Immature natural killer cell (primary cell): ENCODE data around the gene LATS2. TPM values are rescaled to one million over a fixed set of nuclear protein-coding genes. Genes with fewer than 3 reads are reported as not detected.
A peak's percentile ranks its signal among the peaks of the same experiment; 100 is the strongest.

Experiments used
- DNase-seq, 3 donors: peaks; one replicate each; pipeline ENCODE4 v3.0.0; 2022; ENCODE audit warnings: mixed read lengths in 1 of 3
- H3K27ac Mint-ChIP-seq, 6 donors: one replicate each; pipeline ENCODE4 v1.8.0; 2020; ENCODE audit warnings: mixed read lengths in 6 of 6, mild to moderate bottlenecking in 5 of 6, inconsistent platforms in 4 of 6, moderate library complexity in 3 of 6
- H3K27me3 Mint-ChIP-seq, 3 donors: one replicate each; pipeline ENCODE4 v1.8.0; 2020 to 2021; ENCODE audit warnings: low read depth in 3 of 3, mild to moderate bottlenecking in 3 of 3, mixed read lengths in 3 of 3, moderate library complexity in 3 of 3, inconsistent platforms in 1 of 3
- H3K36me3 Mint-ChIP-seq, 3 donors: one replicate each; pipeline ENCODE4 v1.8.0; 2020; ENCODE audit warnings: mixed read lengths in 3 of 3, inconsistent platforms in 2 of 3, mild to moderate bottlenecking in 2 of 3
- H3K4me1 Mint-ChIP-seq, 2 donors: one replicate each; pipeline ENCODE4 v1.8.0; 2020; ENCODE audit warnings: inconsistent platforms in 2 of 2, mild to moderate bottlenecking in 2 of 2, mixed read lengths in 2 of 2, moderate library complexity in 1 of 2
- H3K4me3 Mint-ChIP-seq, 5 donors: one replicate each; pipeline ENCODE4 v1.8.0; 2020; ENCODE audit warnings: mild to moderate bottlenecking in 5 of 5, mixed read lengths in 5 of 5, inconsistent platforms in 3 of 5, moderate library complexity in 3 of 5
- H3K9me3 Mint-ChIP-seq, 6 donors: one replicate each; pipeline ENCODE4 v1.8.0; 2020; ENCODE audit warnings: mild to moderate bottlenecking in 6 of 6, mixed read lengths in 6 of 6, inconsistent platforms in 4 of 6, moderate library complexity in 3 of 6
- polyA plus RNA-seq, 3 donors: library from polyadenylated mRNA; unstranded; fragments of 300-500 nt; fragmentation: Illumina TruSeq; gene quantifications; one replicate each; pipeline ENCODE4 v1.2.3, GENCODE V29; 2021

Gene LATS2
- polyA plus RNA-seq, 3 donors from 2014 or later = 0.59 to 1.8 (median 1.3) TPM

DNA sequence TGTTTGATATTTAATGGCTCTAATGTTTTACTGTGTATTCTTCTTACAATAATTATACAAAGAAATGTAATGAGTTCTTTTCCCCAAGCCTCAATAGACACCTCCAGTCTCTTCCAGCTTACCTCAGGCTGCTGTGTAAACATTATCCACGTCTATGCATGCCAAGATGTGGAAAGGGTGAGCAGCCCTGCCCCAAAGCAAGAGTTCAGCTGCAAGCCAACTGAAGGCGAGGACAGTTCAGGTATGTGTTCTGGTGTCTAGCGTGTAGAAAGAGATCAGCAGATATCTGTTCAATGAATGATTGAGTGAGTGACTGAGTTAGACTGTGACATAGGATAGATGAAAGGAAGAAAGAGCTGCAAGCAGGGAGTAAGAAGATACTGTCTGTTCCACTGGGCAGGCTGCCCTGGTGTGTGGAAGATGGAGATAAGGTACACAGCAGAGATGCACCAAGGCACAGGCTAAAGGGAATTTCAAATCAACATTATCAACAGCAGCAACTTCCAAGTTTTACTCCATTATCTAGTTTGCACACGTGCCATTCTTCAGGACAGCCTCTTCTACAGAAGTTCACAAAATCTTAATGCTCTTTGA lies 66.0 kb downstream of the LATS2 start:
- H3K4me3 Mint-ChIP-seq = no peak overlapping the region
- DNase-seq = no peak
- peaks cover 0 to 5% (median 0%) of the 10 kb centered on the region in 3 donors for H3K27me3 Mint-ChIP-seq
- peaks cover 25 to 27% of the 10 kb centered on the region in 2 donors for H3K4me1 Mint-ChIP-seq
- peaks cover 3 to 12% (median 4%) of the 10 kb centered on the region in 3 donors for H3K36me3 Mint-ChIP-seq
- no peaks in the 10 kb centered on the region for H3K9me3 Mint-ChIP-seq
- peak overlapping the region in 1 of 6 donors; percentile 0 for H3K27ac Mint-ChIP-seq

DNA sequence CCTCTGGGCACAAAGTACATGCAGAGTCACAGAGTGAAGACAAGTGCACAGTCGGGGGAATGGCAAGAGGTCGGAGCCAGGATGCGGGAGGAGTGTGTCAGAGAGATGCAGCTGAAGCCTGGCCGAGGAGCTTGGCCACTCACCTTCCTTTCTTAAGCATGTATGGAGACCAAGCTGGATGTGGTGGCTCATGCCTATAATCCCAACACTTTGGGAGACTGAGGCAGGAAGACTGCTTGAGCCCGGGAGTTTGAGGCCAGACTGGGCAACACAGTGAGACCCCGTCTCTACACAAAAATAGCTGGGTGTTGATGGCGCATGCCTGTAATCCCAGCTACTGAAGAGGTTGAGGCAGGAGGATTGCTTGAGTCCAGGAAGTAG lies 67.0 kb downstream of the LATS2 start:
- no peaks in the 10 kb centered on the region for H3K9me3 Mint-ChIP-seq
- peaks cover 25 to 27% of the 10 kb centered on the region in 2 donors for H3K4me1 Mint-ChIP-seq
- peak overlapping the region in 1 of 6 donors; percentile 62 for H3K27ac Mint-ChIP-seq
- H3K4me3 Mint-ChIP-seq = no peak overlapping the region
- H3K36me3 Mint-ChIP-seq = peaks cover 7 to 18% (median 9%) of the 10 kb centered on the region in 3 donors
- no peak for DNase-seq
- peaks cover 0 to 5% (median 0%) of the 10 kb centered on the region in 3 donors for H3K27me3 Mint-ChIP-seq

DNA sequence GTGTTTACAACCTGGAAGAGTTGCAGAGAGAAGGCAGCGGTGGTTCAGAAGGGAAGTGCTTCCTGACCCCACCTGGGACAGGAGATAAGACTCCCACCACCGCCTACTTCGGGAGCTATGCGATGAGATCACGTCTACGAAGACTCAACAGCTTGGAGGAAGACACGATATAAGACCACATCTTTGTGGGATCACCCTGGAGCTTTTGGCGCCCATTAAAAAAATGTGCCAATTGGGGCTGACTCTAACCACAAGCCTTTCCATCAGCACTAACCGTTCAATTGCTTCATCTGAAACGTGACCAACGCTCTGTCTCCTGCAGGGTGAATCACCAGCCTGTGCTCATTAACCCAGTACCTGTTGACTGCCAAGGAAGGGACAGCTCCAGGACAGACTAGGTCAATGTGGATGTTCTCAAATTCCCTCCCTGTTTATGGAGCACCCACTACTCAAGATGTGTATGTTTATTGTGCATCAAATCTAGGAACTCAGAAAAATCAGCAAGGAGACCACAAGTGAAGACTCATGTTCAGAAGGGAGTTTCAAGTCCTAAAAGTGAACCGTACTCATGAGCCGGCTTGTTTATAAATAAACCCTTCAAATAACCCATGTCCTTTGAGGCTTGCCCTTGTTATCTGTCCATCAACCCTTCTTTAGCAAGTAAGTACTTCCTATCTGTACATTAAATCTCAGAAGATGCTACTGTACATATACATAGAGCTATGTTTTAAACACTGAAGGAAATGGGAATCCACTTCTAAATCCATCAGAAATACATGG lies 67.5 kb downstream of the LATS2 start:
- H3K27ac Mint-ChIP-seq = peak overlapping the region in 2 of 6 donors; percentile 12 to 62
- peaks cover 7 to 18% (median 9%) of the 10 kb centered on the region in 3 donors for H3K36me3 Mint-ChIP-seq
- peaks cover 0 to 5% (median 0%) of the 10 kb centered on the region in 3 donors for H3K27me3 Mint-ChIP-seq
- peaks cover 25 to 27% of the 10 kb centered on the region in 2 donors for H3K4me1 Mint-ChIP-seq
- H3K9me3 Mint-ChIP-seq = no peaks in the 10 kb centered on the region
- no peak overlapping the region for H3K4me3 Mint-ChIP-seq
- no peak for DNase-seq

DNA sequence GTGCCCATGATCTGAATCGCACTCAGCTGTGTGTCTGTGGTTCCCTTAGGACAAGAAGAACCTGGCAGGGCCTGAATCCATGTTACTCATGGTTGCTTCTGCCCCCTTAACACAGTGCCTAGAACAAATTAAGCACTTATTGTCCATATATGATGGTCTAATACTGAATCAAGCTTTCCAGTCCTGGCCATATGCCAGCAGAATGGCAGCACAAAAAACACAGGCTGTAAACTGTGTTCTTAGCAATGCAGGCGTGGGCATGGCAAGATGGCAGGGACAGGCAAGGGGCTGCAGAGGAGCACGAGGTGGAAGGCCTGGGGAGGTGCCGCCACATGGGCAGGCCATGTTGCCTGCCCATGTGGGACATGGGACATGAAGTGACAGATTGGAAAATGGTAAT lies 68.2 kb downstream of the LATS2 start:
- no peak for DNase-seq
- Mint-ChIP-seq H3K4me3 (no peak overlapping the region), H3K27me3 (peaks cover 0 to 5% (median 0%) of the 10 kb centered on the region in 3 donors), H3K27ac (no peak overlapping the region), H3K4me1 (peaks cover 25 to 27% of the 10 kb centered on the region in 2 donors), H3K9me3 (no peaks in the 10 kb centered on the region), H3K36me3 (peaks cover 7 to 18% (median 9%) of the 10 kb centered on the region in 3 donors)

DNA sequence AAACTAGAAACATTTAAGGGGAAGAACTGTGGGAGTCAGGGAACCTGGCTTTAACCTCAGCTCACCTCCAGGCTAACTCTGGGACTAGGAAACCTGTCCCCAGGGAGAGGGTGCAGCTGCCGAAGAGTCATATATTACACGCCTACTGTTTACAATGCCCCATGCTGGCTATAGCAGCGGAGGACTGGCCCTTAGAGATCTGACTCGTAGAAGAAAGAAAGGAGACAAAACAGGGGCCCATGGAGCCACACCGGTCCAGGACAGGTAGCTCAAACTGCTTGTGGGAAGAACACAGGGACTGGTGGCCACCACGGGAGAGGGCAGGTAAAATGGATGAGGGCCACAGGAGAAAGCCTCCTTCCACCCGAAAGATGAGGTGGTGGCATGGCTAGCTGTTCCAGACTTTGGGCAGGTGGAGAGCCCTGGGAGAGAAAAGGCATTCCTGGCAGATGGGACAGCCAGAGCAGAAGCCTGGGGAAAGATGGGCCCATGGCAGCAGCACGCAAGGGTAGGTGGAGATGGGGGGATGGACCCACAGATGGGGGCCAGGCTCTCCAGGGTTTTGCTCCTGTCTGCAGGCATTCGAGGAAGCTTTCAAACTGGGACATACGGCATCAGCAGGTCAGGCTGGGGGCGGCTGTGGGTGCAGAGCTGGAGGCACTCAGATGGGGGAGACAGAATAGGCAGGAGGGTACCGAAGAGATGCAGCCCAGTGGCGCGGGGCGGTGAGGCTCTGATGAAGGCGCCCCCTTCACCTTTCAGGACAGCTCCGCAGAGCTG lies 69.5 kb downstream of the LATS2 start:
- peaks cover 11 to 24% (median 13%) of the 10 kb centered on the region in 3 donors for H3K36me3 Mint-ChIP-seq
- H3K9me3 Mint-ChIP-seq = no peaks in the 10 kb centered on the region
- H3K4me1 Mint-ChIP-seq = peaks cover 23 to 27% of the 10 kb centered on the region in 2 donors
- H3K27ac Mint-ChIP-seq = peak overlapping the region in 1 of 6 donors; percentile 51
- peaks cover 0 to 5% (median 0%) of the 10 kb centered on the region in 3 donors for H3K27me3 Mint-ChIP-seq
- DNase-seq = no peak
- no peak overlapping the region for H3K4me3 Mint-ChIP-seq

DNA sequence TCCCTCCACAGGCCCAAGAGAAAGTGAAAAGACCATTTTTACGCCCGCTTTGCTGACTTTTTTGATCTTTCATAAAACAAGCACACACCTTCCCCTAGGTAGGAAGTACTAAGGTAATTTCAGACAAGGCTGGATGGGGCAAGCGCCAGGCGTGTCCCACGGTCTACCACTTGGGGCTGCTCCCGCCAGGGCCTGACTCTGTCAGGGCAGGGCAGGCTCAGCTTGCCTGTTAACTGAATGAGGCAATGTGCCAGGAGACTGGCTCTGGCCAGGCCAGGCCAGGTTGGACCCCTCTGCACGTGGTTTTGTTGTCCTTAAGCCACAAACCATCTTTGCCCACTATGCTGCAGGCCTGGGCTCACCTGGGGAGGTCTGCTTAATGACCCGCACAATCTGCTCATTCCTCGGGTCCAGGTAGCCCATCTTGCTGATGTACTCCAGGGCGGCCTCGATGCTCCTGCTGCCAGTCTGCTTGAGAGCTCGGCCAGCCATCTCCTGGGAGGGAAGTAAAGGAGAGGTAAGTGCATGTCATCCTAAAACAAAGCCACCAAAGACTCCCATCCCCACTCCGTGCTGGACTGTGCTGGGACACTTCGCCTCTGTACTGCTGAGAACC lies 70.4 kb downstream of the LATS2 start:
- no peak for DNase-seq
- H3K27me3 Mint-ChIP-seq = peaks cover 0 to 3% (median 0%) of the 10 kb centered on the region in 3 donors
- H3K9me3 Mint-ChIP-seq = no peaks in the 10 kb centered on the region
- no peak overlapping the region for H3K4me3 Mint-ChIP-seq
- peak overlapping the region in 1 of 6 donors; percentile 50 for H3K27ac Mint-ChIP-seq
- peaks cover 16 to 31% (median 19%) of the 10 kb centered on the region in 3 donors for H3K36me3 Mint-ChIP-seq
- H3K4me1 Mint-ChIP-seq = peaks cover 18 to 32% of the 10 kb centered on the region in 2 donors

DNA sequence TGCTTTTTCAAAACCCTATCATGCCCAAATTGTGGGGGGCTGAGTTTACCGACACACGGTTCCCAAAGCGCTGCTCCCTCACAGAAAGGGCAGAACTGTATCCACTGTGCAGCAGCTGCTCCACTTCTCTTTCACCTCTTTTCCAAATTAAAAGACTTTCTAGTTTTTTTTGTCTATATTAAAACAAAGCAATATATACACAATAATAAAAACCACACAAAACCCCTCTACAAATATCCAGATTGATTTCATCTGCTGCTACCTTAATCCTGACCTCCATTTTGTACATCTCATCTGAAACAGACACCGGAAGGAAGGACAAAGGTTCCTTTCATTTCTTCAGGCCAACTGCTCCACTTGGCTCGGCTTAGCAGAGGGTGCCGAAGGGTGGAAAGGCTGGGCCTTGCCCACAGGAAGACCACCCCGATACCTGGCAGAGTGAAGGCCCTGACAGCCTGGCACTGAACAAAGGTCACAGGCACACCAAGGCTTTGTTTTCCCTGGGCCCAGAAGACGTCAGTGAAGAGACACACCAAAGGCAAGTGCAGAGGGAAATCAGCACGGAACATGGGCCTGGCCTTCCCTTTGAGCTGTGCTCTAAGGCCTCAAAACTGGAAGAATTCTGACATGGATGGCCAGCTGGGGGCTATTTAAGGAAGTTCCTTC lies 71.6 kb downstream of the LATS2 start:
- H3K4me3 Mint-ChIP-seq = no peak overlapping the region
- no peak for DNase-seq
- no peaks in the 10 kb centered on the region for H3K9me3 Mint-ChIP-seq
- H3K27me3 Mint-ChIP-seq = peaks cover 0 to 3% (median 2%) of the 10 kb centered on the region in 3 donors
- H3K36me3 Mint-ChIP-seq = peaks cover 16 to 38% (median 26%) of the 10 kb centered on the region in 3 donors
- peaks cover 13 to 25% of the 10 kb centered on the region in 2 donors for H3K4me1 Mint-ChIP-seq
- peak overlapping the region in 4 of 6 donors; percentile 3 to 72 (median 32) for H3K27ac Mint-ChIP-seq

DNA sequence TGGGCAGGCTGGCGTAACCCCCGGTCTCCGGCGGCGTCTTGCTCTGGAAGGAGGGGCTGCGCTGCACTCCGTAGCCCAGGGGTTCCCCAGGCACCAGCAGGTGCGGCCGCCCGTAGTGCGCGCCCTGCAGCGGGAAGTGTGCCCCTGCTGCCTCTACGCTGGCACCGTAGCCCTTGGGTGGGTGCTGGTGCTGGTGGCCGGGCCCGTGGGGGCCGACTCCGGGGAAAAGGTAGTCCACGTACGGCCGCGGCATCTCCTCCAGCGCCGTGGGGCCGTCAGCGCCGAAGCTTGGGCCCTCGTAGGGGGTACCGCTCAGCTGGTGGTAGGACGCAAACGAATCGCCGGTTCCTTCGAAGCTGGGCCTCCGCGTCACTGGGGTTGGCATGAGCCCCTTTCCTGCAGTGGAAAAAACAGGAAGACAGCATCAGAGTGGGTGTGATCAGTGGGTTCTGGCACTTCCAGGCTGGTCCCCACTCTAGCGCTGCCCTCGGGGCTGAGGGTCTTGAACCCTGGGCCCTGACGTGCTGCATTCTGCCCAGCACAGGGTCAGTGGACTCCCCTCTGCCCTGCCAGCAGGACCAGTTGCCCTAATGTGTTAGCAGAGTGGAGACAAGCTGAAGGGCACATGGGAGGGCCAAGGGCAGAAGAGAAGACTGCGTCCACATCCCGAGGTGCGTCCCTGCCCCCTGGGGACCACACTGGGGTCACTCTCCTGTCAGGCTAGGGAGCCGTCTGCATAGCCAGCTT lies 72.3 kb downstream of the LATS2 start:
- Mint-ChIP-seq H3K27me3 (peaks cover 0 to 3% (median 2%) of the 10 kb centered on the region in 3 donors), H3K27ac (no peak overlapping the region), H3K4me3 (no peak overlapping the region), H3K9me3 (no peaks in the 10 kb centered on the region), H3K36me3 (peaks cover 16 to 35% (median 26%) of the 10 kb centered on the region in 3 donors), H3K4me1 (peaks cover 11 to 20% of the 10 kb centered on the region in 2 donors)
- DNase-seq = no peak

DNA sequence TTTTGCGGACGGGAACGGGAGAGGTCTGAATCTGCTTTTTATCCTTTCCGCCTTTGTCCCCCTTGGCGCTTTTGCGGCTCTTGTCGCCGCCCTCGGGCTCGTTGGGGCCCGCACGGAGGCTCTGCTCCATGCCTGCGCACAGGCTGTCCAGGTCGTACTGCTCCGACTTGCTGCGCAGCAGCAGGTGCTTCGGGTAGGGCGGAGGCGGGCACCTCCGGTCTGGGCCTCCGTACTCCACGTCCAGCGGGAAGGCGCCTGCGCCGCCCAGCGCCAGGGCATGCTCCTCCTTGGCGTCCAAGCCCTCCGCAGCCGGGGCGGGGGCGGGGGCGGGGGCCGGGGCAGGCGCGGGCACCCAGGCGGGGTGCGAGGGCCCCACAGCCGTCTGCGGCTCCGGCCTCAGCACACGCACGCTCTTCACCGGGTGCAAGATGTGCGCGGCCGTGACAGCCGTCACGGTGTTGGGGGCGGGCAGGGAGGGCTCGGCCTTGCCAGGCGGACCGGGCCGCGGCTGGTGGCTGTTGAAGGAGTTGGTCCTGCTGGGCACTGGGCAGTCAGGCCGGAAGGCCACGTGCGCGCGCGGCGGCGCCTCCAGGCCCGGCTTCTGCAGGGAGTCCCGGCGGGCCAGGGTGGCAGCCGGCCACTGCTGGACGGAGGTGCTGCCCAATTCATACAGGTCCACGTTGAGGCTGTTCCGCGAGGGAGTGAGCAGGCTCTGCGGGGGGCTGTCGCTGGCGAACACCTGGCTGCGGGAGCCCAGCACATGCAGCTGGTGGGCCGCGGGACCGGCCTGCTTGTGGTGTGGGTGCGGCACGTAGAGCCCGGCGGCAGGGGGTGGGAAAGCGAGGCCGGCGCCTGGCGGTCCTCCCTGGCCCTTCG lies 73.1 kb downstream of the LATS2 start:
- H3K4me1 Mint-ChIP-seq = peaks cover 5 to 12% of the 10 kb centered on the region in 2 donors
- H3K27me3 Mint-ChIP-seq = peaks cover 0 to 3% (median 2%) of the 10 kb centered on the region in 3 donors
- peaks cover 20 to 39% (median 32%) of the 10 kb centered on the region in 3 donors for H3K36me3 Mint-ChIP-seq
- no peak overlapping the region for H3K4me3 Mint-ChIP-seq
- no peaks in the 10 kb centered on the region for H3K9me3 Mint-ChIP-seq
- no peak overlapping the region for H3K27ac Mint-ChIP-seq
- DNase-seq = no peak

DNA sequence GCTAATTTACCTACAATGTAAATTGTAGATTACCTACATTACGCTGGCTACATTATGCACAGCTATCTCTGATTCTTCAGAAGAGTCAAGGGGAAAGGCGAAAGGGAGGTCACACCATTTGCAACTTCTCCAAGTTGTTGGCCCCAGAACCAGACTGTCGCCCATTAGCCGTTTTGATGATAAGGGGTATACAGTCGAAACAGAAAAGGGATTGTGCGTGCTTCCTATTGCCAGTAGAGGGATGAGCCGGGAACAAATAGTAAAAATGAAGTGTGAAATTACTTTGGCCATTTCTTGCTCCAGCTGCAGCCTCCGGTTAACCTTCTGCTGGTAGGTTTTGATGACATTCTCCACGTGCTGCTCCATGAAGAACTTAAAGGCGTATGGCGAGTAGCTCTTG lies 73.8 kb downstream of the LATS2 start:
- Mint-ChIP-seq H3K9me3 (no peaks in the 10 kb centered on the region), H3K27ac (no peak overlapping the region), H3K36me3 (peaks cover 21 to 41% (median 33%) of the 10 kb centered on the region in 3 donors), H3K4me1 (peaks cover 3 to 9% of the 10 kb centered on the region in 2 donors), H3K4me3 (no peak overlapping the region), H3K27me3 (peaks cover 0 to 2% (median 2%) of the 10 kb centered on the region in 3 donors)
- no peak for DNase-seq

DNA sequence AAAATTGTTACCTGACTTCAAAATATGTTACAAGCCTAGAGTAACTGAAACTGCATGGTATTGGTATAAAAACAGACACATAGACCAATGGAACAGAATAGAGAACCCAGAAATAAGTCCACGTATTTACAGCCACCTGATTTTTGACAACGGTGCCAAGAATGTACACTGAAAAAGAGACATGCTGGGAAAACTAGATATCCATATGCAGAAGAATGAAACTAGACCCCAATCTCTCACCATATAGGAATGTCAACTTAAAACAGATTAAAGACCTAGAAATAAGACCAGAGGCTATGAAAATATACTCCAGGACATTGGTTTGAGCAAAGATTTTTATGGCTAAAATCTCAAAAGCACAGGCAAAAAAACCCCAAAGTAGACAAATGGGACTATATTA lies 76.5 kb downstream of the LATS2 start:
- Mint-ChIP-seq H3K36me3 (peaks cover 24 to 44% (median 36%) of the 10 kb centered on the region in 3 donors), H3K27me3 (peaks cover 0 to 2% (median 0%) of the 10 kb centered on the region in 3 donors), H3K4me1 (peaks cover 1 to 9% of the 10 kb centered on the region in 2 donors), H3K9me3 (no peaks in the 10 kb centered on the region), H3K27ac (no peak overlapping the region), H3K4me3 (no peak overlapping the region)
- DNase-seq = no peak
